CD14-positive monocyte (primary cell): ENCODE results near the gene NSFL1C. TPM values are rescaled to one million over a fixed set of nuclear protein-coding genes. Genes with fewer than 3 reads are reported as not detected.

Experiments used
- DNase-seq, 3 donors: peaks; one replicate each; pipeline ENCODE4 v3.0.0-alpha.2; 2011 to 2022
- H2AFZ ChIP-seq: 2 replicates; pipeline ENCODE4 v1.6.0; 2012; ENCODE audit warnings: mild to moderate bottlenecking, low read depth, low read length, inconsistent platforms; ENCODE audit not compliant: insufficient read depth, poor library complexity, severe bottlenecking
- H3K27ac ChIP-seq, 2 donors: 1 replicate in 1 of 2; 2 replicates in 1 of 2; pipeline ENCODE4 v1.5.1; 2012 to 2013; ENCODE audit warnings: low read length in 2 of 2, control low read depth in 1 of 2, inconsistent platforms in 1 of 2, low read depth in 1 of 2, mild to moderate bottlenecking in 1 of 2
- H3K27me3 ChIP-seq, 2 donors: one replicate each; pipeline versions ENCODE4 v1.6.0 to v1.6.1; 2011 to 2013; ENCODE audit warnings: low read length in 2 of 2; ENCODE audit not compliant: control insufficient read depth in 2 of 2, insufficient read depth in 2 of 2
- H3K36me3 ChIP-seq, 2 donors: replicated peaks in 1 of 2; 1 replicate in 1 of 2; 2 replicates in 1 of 2; pipeline versions ENCODE4 v1.5.1 to v1.6.1; 2012 to 2013; ENCODE audit warnings: low read length in 2 of 2, control low read depth in 1 of 2, inconsistent platforms in 1 of 2, mild to moderate bottlenecking in 1 of 2; ENCODE audit not compliant: insufficient read depth in 2 of 2, control insufficient read depth in 1 of 2
- H3K4me1 ChIP-seq, 2 donors: 1 replicate in 1 of 2; 2 replicates in 1 of 2; pipeline versions ENCODE4 v1.5.1 to v1.6.1; 2012 to 2013; ENCODE audit warnings: low read length in 2 of 2, control low read depth in 1 of 2, inconsistent platforms in 1 of 2, mild to moderate bottlenecking in 1 of 2, moderate library complexity in 1 of 2; ENCODE audit not compliant: insufficient read depth in 2 of 2, control insufficient read depth in 1 of 2
- H3K4me2 ChIP-seq: replicated peaks from 2 replicates; pipeline ENCODE3; 2012; ENCODE audit warnings: low read length, moderate library complexity, mild to moderate bottlenecking; ENCODE audit not compliant: poor library complexity, severe bottlenecking; ENCODE audit errors: extremely low read depth
- H3K4me3 ChIP-seq, 3 experiments: fragments of 200-600 bp in 1 of 3; sonication (generic) in 1 of 3; replicated peaks in 1 of 3; 1 replicate in 2 of 3; 2 replicates in 1 of 3; pipeline ENCODE4 v1.5.1; 2011 to 2013; ENCODE audit warnings: low read length in 3 of 3, mild to moderate bottlenecking in 3 of 3, control low read depth in 2 of 3, low read depth in 2 of 3, inconsistent platforms in 1 of 3, moderate library complexity in 1 of 3
- H3K79me2 ChIP-seq: 2 replicates; pipeline ENCODE4 v1.6.0; 2012; ENCODE audit warnings: mild to moderate bottlenecking, control low read depth, inconsistent platforms, low read length, moderate library complexity; ENCODE audit not compliant: insufficient read depth
- H3K9ac ChIP-seq: 2 replicates; pipeline ENCODE4 v1.6.0; 2017; ENCODE audit warnings: low read length, mild to moderate bottlenecking; ENCODE audit not compliant: insufficient read depth, poor library complexity, severe bottlenecking
- H3K9me3 ChIP-seq, 2 donors: replicated peaks in 1 of 2; 1 replicate in 1 of 2; 2 replicates in 1 of 2; pipeline versions ENCODE4 v1.5.1 to v1.6.1; 2012 to 2013; ENCODE audit warnings: low read length in 2 of 2, control low read depth in 1 of 2; ENCODE audit not compliant: control insufficient read depth in 1 of 2, insufficient read depth in 1 of 2
- H4K20me1 ChIP-seq: 2 replicates; pipeline ENCODE4 v1.6.0; 2012; ENCODE audit warnings: mild to moderate bottlenecking, low read length, control low read depth, moderate library complexity; ENCODE audit not compliant: insufficient read depth
- H3K27ac Mint-ChIP-seq, 7 donors: one replicate each; pipeline ENCODE4 v1.8.0; 2020; ENCODE audit warnings: mild to moderate bottlenecking in 7 of 7, mixed read lengths in 7 of 7, moderate library complexity in 6 of 7, inconsistent platforms in 2 of 7
- H3K27me3 Mint-ChIP-seq, 3 donors: one replicate each; pipeline ENCODE4 v1.8.0; 2021 to 2022; ENCODE audit warnings: low read depth in 3 of 3, mild to moderate bottlenecking in 3 of 3, mixed read lengths in 3 of 3, moderate library complexity in 3 of 3, inconsistent platforms in 1 of 3
- H3K36me3 Mint-ChIP-seq, 2 donors: one replicate each; pipeline ENCODE4 v1.8.0; 2020; ENCODE audit warnings: mixed read lengths in 2 of 2, inconsistent platforms in 1 of 2, mild to moderate bottlenecking in 1 of 2
- H3K4me1 Mint-ChIP-seq: one replicate; pipeline ENCODE4 v1.8.0; 2020; ENCODE audit warnings: mild to moderate bottlenecking, mixed read lengths
- H3K4me3 Mint-ChIP-seq, 2 donors: one replicate each; pipeline ENCODE4 v1.8.0; 2020; ENCODE audit warnings: mild to moderate bottlenecking in 2 of 2, mixed read lengths in 2 of 2, moderate library complexity in 1 of 2
- H3K9me3 Mint-ChIP-seq, 7 donors: one replicate each; pipeline ENCODE4 v1.8.0; 2020 to 2022; ENCODE audit warnings: mixed read lengths in 7 of 7, mild to moderate bottlenecking in 6 of 7, moderate library complexity in 6 of 7, inconsistent platforms in 2 of 7
- CTCF ChIP-seq: fragments of 200-600 bp; IDR thresholded peaks from one replicate; pipeline ENCODE4 v1.8.0; 2022; ENCODE audit warnings: antibody characterized with exemption, mild to moderate bottlenecking
- WGBS: methylation state at CpG from one replicate; pipeline ENCODE4 v1.1.5; 2013; ENCODE audit warnings: missing lambda C conversion rate; ENCODE audit not compliant: insufficient coverage; 5-methylcytosine and 5-hydroxymethylcytosine counted together
- intact Hi-C, 2 donors: fragments of 100-400 bp; cut with micrococcal nuclease; formaldehyde crosslinking; loops; one replicate each; pipeline versions ENCODE4 v1.15.0 to v1.15.1; 2023
- polyA plus RNA-seq, 3 donors: library from polyadenylated mRNA; depleted of rRNA in 1 of 3; unstranded in 2 of 3; stranded (reverse) in 1 of 3; fragments of 300-500 nt in 2 of 3; fragments of >200 nt in 1 of 3; fragmentation: Illumina TruSeq in 2 of 3; gene quantifications; 1 replicate in 2 of 3; 2 replicates in 1 of 3; pipeline ENCODE4 v1.2.3, GENCODE V29; 2012 to 2021

The NSFL1C gene
- polyA plus RNA-seq, 3 donors = 52.8 to 80.8 (median 56.8) TPM

GRCh38 chr20:1393507-1393882 lies 73.2 kb downstream of the NSFL1C start:
- Mint-ChIP-seq H3K27ac (peak overlapping the region; percentile 93 to 98 (median 95)), H3K36me3 (peaks cover 12 to 20% of the 10 kb centered on the region in 2 donors), H3K27me3 (peaks cover 0 to 8% (median 8%) of the 10 kb centered on the region in 3 donors), H3K9me3 (peaks cover 0 to 7% (median 0%) of the 10 kb centered on the region in 7 donors), H3K4me1 (peaks cover 57% of the 10 kb centered on the region), H3K4me3 (peak overlapping the region; percentile 87 to 96)
- no peak for TF ChIP-seq CTCF
- peak overlapping the region; percentile 83 for H3K9ac ChIP-seq
- peak overlapping the region; percentile 64 for H2AFZ ChIP-seq
- no peaks in the 10 kb centered on the region for H3K9me3 ChIP-seq
- peak overlapping the region; percentile 88 for H3K4me2 ChIP-seq
- intact Hi-C loops = loop anchor here (2.0 to 10.0 kb wide), 4 partner anchors 17 to 101 kb away; partner anchors contain the start of gene SIRPB2 (in 1 of the 2)
- H3K36me3 ChIP-seq = peaks cover 6 to 19% of the 10 kb centered on the region in 2 donors
- H3K79me2 ChIP-seq = peaks cover 43% of the 10 kb centered on the region
- peak overlapping the region; percentile 89 to 98 (median 98) for H3K4me3 ChIP-seq
- 49% methylated on average over 6 of the region's 7 CpGs for WGBS
- peaks cover 40% of the 10 kb centered on the region for H4K20me1 ChIP-seq
- H3K27me3 ChIP-seq = peaks cover 0 to 6% of the 10 kb centered on the region in 2 donors
- peak overlapping the region; percentile 41 to 85 for H3K27ac ChIP-seq
- H3K4me1 ChIP-seq = peaks cover 44 to 48% of the 10 kb centered on the region in 2 donors
- no peak for DNase-seq

- no peaks in the 10 kb centered on the region for H3K9me3 ChIP-seq
- no peak for TF ChIP-seq CTCF
- under 1% methylated on average over 71 of the region's 79 CpGs for WGBS
- Mint-ChIP-seq H3K4me1 (peaks cover 63% of the 10 kb centered on the region), H3K9me3 (peaks cover 0 to 7% (median 0%) of the 10 kb centered on the region in 7 donors), H3K36me3 (peaks cover 16 to 24% of the 10 kb centered on the region in 2 donors), H3K4me3 (peak within 1 kb of the TSS; percentile 92 to 96), H3K27ac (peak within 1 kb of the TSS; percentile 93 to 98 (median 96)), H3K27me3 (peaks cover 0 to 8% (median 8%) of the 10 kb centered on the region in 3 donors)
- H3K27ac ChIP-seq = peak within 1 kb of the TSS; percentile 76 to 85
- H3K27me3 ChIP-seq = peaks cover 0 to 6% of the 10 kb centered on the region in 2 donors
- H3K4me3 ChIP-seq = peak within 1 kb of the TSS; percentile 89 to 98 (median 98)
- DNase-seq = peak; percentile 85 to 91 (median 86)
- peaks cover 46% of the 10 kb centered on the region for H4K20me1 ChIP-seq
- peaks cover 6 to 25% of the 10 kb centered on the region in 2 donors for H3K36me3 ChIP-seq
- intact Hi-C loops = loop anchor here (2.0 to 10.0 kb wide), 4 partner anchors 16 to 102 kb away; partner anchors contain the start of gene SIRPB2 (in 1 of the 2)
- H3K79me2 ChIP-seq = peaks cover 49% of the 10 kb centered on the region
- H3K4me2 ChIP-seq = peak within 1 kb of the TSS; percentile 88
- H2AFZ ChIP-seq = peak within 1 kb of the TSS; percentile 64
- H3K4me1 ChIP-seq = peaks cover 49 to 54% of the 10 kb centered on the region in 2 donors
- H3K9ac ChIP-seq = peak within 1 kb of the TSS; percentile 83
Observed at GRCh38 chr20:1392693-1393506, 73.7 kb downstream of the NSFL1C start, which contains the start of gene FKBP1A. FKBP1A (minus strand) TSS chr20:1393054; CDS start chr20:1392998, 56 bp downstream.
